Measurements from ENCODE around the gene MEIS2.

The MEIS2 gene

DNA sequence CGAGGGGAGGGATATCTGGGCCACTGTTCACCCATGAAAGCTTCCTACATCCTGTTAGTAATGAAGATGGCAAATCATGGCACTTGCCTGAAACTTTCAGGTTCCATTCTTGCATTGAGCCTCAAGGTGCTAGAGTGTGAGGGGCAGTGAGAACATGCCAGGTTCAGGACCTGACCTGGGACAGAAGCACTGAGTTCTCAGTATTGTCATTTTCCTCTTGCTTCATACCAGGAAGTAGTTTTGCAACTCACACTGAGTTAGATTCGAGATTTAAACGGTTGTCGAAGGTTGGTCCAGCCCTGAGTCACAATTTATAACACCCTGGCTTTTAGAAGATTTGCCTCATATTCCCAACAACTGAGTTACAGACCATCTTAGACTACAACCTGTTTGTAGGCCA is 11.8 kb upstream of the MEIS2 start:
- DNase-seq = no peak

DNA sequence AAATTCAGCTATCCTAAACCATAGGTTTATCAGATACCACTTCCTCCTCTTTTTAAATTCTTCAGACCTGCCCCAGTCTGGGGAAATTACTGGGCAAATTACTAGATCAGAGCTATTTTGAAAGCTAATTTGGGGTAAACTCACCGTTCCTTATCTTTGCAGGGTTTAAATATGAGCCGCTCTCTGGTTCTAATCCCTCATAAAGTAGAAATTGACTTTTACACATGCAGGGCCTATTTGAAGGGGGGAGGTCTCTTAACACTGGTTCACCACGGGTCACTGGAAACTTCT is 11.0 kb upstream of the MEIS2 start:
- no peak for DNase-seq

DNA sequence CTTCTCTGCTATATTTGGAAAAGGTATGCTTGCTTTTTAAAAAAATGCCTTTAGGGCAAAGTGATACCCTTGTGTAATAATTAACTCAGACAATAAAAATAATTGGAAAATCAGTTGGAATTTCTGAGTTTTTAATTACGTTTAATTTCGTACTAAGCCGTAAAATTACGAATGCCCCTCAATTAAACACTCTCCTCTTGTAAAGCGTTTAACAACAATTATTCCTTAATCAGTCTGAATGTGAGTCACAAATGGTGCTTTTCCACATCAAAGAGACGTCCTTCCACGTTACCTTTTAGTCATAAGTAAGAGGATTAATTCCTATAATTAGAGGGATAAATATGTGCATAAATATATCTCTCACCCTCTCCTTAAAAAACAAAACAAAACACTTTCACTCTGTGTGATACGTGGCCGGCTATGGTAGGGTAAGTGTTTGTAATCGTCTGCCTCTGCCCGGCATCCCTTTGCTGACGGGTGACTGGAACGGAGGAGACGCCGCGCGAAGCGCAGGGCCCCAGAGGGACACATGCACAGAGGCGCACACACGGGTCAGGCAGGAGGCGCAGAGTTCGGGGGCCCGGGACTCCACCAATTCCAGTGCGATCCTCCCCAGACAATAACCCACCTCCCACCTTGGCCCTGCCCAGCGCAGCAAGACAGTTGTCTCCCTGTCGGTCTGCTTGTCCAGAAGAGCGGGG is 9.7 kb upstream of the MEIS2 start:
- no peak for DNase-seq

DNA sequence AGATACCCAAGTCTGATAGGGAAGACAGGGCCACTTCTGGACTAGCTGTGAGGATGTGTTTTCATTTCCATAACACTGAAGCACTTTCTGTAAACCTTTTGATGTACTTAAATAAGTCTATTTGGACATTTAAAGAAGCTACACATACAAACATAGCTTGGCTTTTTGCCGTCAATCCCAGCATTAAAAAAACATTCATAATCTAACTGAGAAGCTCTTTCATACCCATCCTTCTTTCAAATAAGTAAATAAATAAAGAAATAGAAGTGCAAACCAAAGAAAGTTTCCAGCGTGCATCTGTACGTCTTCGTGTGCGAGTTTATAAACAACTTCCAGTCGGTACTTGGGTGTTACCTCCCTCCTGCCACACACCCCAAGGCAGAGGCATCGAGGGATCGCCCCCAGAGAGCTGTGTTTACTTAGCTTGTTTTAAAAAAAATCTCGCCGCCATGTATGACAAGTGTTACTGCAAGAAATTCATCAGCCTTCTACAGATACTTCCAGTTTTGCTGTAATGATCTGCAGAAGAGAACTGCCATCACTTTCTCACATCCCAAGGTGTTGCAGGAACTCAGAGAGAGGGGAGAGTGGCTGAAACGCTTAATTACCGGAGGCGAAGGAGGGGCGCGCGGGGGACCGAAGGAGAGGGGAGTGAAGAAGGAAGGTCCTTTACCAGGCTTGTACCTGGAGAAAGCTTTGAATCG is 9.0 kb upstream of the MEIS2 start:
- DNase-seq = no peak

DNA sequence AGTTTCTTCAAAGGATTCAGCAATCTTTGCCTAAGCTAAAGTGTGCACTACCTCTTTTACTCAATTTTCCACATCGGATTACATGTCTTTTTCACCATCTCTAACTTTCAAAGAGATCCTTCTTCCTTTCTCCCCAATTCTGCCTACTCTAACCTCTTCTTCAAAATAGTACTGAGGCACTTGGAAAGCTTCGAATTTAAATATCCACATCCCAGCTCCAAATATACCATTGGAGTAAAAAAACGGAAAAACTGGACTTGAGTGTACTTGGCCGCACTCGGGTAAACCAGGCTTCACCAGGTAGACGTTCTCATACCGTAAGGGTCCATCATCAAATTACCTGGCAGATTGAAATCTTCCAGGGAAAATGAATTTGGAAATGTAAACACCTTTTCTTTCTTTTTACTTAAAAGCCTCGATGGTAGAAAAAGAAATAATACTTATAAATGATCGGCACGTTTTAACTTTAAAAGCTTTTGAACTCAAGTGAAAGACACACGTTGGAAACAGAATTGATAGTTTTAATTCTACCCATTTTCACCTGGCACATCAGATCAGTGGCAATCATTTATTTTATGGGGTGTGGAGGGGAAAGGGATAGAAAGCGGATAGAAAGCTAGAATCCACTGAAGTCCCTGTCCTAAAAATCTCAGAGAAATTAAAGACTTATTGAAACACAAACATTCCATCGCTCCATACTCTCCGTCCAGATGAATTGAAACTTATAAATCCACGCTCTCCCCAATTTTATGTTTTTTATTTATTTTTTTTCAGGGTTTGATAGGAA is 8.2 kb upstream of the MEIS2 start:
- no peak for DNase-seq

DNA sequence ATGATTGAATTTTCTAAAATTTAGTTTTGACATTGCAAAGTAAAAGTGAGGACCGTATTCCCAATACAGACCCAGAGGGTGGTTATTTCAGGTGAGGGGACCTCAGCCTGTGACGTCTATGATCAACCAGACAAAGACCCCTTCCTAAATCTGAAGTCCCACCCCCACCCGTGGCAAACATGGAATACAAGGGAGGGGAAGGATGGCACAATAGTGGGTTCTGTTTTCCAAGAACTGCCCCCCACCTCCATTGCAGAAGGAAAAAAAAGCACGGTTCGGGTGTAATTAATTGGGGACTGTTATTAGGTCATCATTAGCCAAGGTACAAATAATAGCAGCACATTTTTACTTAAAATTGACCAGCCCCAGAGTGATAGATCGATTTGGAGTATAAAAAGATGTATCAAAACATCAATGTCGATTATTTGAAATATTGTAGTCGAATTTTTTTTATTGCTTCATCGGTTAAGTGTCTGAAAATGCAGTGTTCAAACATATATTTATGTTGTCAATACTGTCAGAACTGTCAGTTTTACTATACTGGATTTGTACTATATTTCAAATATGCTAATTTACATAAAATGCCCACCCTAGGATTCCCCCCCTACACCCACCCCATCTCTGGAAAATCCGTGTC is 7.5 kb upstream of the MEIS2 start:
- DNase-seq = no peak

DNA sequence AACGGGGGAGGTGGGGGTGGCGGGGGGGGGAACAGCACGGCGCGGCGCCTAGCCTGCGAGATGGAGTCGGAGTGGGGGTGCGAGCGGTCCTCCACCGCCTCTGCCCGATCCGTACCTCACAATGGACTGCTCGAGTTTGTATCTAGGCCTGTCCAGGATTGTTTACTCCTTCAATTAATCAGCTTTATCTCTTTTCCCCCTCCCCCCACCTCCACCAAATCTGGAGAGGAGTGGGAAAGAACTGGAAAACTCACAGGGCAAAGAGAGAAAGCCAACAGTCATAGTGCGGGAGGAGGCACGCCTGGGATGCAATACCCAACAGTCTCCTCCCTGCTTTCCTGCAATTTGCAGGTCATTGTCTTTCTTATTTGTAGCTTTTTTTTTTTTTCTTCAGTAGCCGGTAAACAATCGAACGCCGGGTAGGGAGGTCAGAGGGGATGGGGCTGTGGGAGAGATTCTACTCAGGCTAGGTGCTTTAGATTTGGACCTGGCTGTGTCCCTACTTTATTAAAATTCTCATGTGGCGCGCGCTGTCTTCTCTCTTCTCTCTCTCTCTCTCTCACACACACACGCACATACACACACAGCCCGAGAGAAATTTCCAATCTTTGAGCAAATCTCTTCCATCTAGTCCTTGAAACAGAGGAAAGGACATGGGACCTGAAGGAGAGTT is 6.9 kb upstream of the MEIS2 start:
- DNase-seq = no peak

DNA sequence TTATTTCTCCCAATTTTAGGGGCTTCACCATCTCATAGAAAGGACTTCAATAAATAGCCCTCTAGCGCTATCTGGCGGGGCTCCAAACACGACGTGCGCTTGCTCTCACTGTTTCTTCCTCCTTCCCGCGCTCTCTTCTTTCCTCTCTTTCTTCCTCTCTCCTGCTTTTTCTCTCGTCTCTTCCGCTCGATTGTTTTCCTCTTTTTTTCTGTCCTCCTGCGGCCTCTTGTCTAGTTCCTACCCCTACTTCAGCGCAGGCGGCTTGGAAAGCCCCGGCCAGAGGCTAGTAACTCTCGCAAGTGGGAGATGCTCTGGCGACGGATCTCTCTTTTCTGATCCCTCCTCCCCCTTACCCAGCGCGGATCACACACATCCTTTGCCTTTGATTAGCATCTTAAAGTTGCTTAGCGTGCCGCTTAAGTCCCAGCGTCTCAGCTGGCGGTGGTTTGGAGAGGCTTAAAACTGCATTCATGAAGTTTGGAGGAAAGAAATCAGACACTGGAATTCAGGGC is 6.2 kb upstream of the MEIS2 start:
- DNase-seq = no peak

DNA sequence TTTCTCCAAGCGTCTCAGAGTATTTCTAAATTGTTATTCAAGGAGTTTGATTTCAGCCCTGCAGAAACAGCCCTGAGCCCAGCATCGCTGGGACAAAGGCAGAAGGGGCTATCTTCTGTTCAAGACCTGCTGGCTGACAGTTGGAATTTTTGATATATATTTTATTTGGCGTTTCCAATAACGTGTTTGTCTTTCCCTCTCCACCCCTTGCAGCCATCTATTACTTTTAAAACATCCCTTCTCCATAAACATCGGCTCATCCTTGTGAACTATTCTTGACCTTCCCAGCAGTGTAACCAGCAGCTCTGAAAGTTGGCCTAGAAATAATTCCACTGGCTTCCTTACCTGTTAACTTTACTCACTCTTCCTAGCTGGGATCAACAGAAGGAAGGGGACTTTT is 5.5 kb upstream of the MEIS2 start:
- DNase-seq = no peak

DNA sequence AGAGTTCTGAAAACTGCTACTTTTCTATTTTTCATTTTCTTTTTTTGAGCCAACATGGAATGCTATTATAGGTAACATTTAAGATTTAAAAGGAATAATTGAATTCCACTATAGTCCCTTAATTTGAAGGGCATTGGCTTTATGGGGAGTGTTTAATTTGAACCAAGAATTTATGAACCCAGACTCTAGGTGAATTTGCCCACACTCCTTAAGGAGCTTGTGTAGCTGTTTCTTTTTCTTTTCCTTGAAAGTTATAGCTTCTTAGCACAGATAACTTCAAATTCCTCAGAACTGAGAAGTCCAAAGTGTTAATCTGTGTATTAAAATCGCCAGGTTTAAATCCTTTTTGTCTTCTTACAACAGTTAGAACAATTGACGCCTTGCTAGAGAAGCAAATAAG is 4.7 kb upstream of the MEIS2 start:
- DNase-seq = no peak

DNA sequence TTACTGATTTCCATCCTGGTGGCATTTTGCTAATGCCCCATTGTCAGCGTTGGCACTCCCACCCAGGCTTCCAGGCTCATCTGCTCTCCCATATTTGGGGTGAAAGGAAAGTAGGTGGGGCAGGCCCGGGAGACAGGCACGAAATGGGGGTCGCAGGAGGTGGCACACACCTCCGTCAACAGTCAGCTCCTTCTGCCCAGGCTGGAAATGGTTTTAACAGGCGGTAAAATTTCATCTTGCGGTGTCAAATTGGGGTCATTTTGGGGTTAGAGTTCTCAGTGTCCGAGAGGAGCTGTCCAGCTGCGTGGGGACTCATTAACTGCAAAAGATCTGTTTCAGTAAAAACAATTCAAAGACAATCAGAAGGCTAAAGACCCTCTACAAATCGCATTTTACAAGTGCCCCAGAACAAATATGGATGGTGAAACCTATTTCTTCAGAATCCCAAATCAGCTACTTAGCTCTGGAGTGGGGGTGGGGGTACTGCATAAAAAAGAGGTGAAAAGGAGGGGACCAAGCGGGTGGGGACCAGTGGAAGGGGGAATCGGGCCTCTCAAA is 4.2 kb upstream of the MEIS2 start:
- no peak for DNase-seq

DNA sequence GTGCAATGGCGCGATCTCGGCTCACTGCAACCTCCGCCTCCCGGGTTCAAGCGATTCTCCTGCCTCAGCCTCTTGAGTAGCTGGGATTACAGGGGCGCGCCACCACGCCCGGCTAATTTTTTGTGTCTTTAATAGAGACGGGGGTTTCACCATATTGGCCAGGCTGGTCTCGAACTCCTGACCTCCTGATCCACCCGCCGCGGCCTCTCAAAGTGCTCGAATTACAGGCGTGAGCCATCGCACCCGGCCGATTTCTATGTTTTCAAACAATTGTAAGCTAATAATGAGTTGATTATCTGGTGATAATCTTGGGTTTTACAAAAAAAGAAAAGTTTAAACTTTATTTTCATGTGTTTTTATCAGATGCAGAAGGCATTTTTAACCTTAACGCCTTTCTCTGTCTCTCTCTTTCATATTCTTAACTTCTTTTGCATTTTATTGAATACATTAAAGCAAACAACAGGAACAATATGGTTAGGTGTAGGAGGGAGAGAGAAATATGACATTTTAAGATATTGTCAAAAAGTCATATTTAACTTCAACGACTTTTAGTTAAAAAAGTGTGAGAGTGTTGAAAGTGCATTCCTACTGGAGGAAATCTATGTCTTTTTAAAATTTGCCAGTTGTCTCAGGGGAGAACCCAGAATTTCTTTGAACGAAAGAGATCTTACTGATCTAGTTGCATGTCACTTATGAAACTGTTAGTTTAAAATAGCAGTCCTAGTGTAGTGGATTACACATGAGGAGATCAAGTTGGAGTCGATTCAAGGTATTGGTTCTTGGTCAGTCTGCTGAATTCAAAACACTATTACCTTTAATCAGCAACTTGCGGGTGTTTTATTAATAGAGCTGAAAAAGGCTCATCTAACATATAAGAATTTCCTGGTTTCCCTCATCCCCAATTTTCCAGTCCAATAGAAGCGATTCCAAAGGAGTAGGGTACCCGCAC is 3.4 kb upstream of the MEIS2 start:
- no peak for DNase-seq

DNA sequence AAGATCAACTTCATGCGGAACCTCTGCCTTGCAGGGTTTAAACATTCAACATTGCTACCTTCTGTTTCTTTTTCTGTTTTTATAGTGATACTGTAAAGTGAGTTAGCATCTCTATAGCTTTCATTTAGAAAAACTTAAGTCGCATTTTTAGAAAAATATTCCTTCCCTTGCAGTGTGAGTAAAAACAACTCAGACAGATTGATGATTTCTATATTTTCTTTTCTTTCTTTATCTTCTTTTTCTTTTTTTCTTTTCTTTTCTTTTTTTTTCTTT is 2.8 kb upstream of the MEIS2 start:
- DNase-seq = no peak

DNA sequence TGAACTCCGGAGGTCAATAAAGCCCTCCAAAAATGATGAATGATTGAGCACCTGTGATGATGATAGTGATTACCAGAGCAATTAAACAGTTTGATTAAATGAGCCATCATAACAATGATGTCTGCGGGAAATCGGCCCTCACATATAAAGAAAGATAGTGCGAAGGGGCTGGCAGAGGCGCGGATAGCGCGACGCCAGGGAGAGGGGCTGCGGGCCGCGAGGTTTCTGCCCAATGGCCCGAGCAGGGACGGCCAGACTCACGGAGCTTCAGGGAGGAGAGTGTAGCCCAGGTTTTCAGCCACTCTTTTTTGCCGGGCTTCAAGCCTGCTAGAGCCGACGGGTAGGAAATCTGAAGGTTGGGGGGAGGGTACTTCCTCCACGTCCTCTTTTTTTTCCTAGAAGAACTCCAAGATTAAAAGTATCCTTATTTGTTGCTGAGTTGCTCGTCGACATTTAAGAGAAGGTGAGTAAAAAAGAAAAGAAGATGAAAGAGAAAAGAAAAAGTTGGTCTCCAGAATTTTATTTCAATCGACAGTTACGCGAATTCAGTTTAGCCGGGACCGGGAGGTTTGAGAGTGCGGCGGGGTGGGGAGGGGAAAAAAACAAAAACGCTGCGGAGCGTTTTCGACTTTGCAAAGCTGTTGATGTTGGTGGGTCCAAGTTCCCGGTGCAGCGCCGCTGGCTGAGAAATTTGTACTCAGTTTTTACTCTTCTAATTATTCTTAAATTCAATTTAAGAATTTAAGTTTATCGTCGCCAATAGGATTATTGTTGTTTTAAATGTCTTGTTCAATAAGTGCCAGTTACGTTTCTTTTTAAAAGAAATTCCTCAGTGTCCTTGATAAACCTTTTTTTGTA is 2.2 kb upstream of the MEIS2 start:
- DNase-seq = peak; percentile 29

DNA sequence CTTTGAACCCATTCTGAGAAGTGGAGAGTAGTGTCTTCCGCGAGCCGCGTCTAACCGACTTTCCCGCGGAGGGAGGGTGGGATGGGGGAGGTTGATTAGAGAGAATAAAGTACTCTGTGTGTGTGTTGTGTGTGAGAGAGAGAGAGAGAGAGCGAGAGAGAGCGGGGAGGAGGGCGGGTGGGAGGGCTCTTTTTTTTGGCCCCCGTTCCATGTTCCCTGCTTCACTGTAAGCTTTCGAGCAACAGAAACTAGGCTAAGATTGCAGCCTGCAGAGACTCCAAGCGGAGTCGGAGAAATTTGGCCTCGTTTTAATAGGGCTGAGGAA is 1.6 kb upstream of the MEIS2 start:
- peak; percentile 47 for DNase-seq

DNA sequence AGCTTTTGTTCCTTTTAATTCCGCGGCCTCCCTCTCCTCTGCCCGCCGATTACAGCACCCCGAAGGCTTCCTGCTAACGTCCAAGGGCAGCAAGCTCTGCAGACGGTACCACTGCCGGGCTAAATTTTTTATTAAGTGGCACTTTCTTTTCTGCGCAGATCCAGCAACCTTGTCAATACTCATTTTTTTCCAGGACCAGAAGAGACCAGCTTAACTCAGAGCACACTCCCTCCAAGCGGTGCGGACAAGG is 542 bp upstream of the MEIS2 start:
- DNase-seq = no peak

DNA sequence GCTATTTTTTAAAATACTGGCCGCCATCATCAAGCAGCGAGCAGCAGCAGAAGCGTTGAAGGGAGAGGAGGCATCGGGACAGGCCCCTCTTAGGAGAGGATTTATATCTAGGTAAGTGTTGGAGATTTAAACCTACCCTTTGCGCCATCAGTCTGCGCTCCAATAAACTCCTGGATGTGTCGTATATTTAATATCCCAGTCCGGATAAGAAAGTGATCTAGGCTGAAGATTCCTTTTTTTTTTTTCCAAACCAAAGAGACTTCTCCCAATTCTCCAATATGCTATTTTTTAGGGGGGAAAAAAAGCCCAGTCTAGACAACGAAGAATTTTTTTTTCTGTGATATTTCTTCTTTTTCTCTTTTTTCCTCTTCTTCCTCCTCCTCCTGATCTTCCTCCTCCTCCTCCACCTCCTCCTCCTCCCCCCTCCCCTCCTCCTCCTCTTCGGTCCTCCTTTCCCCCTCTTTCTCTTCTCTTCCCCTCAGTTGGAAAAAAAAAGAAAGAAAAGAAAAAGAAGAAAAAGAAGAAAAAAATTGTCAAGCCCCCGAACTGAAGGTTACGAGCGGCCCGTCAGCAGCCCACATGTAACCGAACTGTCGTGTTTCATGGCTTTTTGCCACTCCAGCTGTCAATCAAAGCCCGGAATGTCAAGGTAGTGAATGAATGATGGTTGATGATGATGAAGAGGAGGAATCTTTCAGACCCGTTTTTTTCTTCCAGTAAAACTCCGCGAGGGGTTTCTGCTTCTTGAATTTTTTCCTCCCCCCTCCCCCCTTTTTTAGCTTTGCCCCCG is 835 bp downstream of the MEIS2 start:
- DNase-seq = peak; percentile 37

DNA sequence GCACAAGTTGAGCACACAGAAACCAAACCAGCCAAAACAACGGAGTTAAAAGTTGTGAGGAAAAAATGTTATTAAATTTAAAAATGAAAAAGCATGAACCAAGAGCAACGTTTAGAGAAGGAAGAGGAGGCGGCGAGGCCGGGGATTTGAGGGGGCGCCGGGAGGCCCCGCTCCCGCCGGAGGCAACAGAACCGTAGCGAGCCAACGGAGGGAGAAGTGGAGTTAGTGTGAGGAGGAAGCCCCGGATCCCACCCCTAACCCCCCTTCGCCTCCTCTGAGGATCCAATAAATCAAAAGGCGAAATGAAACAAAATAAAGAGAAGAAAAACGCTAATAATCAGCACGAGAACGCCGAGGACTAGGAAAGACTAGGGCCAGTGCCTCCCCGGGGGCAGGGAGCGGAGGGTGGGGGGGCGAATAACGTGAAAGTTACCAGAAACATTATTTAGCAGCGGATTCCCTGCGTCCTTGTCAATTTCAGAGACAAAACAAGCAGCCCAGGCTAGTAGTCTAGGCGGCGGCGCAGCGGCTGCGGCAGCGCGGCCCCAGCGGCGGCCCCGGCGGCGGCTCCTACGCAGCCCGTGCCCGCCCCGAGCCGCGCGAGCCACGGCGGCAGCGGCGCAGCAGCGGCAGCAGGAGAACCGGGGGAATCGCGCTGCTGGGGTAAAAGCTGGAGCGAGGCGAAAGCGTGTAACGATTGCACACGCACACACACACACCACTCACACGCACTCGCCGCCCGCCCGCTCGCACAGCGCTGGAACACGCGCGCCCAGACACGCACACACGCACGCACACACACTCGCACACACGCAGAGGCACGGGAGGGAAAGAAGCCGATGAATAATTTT is 1.7 kb downstream of the MEIS2 start:
- DNase-seq = no peak

DNA sequence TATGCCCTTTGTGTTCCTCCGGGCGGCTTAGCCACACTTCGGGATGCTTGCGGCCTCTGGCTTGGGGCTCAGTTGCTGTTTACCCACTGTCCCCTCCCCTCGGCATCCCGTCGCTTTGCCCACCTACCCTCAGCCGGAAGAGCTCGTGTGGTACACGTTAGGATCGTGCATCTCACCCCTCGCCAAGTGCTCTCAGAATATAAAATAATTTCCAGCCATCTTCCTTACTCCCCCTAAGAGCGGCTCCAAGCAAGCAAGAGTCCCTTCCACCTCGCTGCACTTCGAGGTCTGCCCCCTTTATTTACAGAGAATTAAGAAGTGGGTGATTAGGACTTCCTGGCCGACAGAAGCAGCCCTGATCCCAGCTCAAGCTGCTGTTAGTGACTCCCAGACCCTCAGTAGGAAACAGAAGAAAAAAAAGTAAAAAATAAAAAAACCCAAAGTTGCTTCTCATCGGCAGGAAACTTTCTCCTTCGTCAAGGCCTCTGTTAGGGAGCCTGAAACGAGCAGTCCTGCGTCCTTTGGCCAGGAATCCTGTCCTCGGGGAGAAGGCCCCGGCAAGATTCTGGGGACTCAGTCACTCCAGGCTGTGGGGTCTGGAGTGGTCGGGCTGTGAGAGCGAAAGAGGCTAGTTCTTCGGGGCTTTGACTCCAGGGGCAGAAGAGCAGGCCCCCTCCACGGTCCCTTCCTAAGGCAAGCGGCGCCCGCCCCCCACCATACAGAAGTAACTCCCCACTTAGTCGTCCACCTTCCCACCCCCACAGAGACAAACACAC is 3.0 kb downstream of the MEIS2 start:
- no peak for DNase-seq

Measured in NCI-H1694 (cell line).